Upper lobe of left lung (tissue), 4 donors: ENCODE measurements around the gene LMBR1.

Experiments
- CTCF ChIP-seq, 6 experiments: fragments of 450-650 bp in 4 of 6; fragments of 200-600 bp in 2 of 6; sonication (generic) in 2 of 6; IDR thresholded peaks; one replicate each; pipeline ENCODE4 v1.5.1; 2016 to 2019; ENCODE audit warnings: antibody characterized with exemption in 6 of 6
- POLR2A ChIP-seq, 4 donors: fragments of 450-650 bp; IDR thresholded peaks; one replicate each; pipeline ENCODE4 v1.5.1; 2016 to 2017; ENCODE audit warnings: antibody characterized with exemption in 4 of 4, mild to moderate bottlenecking in 2 of 4

- TF ChIP-seq CTCF (IDR thresholded peaks at IDR 0.05) (no peak), POLR2A (IDR thresholded peaks at IDR 0.05) (no peak)
Observed at GRCh38 chr7:156773966-156774365, 119.0 kb downstream of the LMBR1 start.
